ENCODE measurements around the gene PSMD7.
"Not testable (repeated sequence)": the region's sequence is repeated elsewhere in the genome, so short reads cannot be mapped to it uniquely, and the experiment has no call there.

PSMD7 gene

GRCh38 chr16:74309789-74310781 is 13.5 kb downstream of the PSMD7 start:
- peaks cover 37% of the 10 kb centered on the region for H3K36me3 ChIP-seq (ENCODE audit: control insufficient read depth, insufficient read depth, low read length)
- no peak overlapping the region for H3K27ac ChIP-seq (ENCODE audit: low read depth, low read length, severe bottlenecking)
- H3K9me3 ChIP-seq (ENCODE audit: control insufficient read depth, low read length) = no peaks in the 10 kb centered on the region
- H3K4me3 ChIP-seq (ENCODE audit: extremely low read depth, insufficient read depth, low read length, poor library complexity, severe bottlenecking) = no peak overlapping the region
- WGBS, 2 experiments (ENCODE audit: insufficient coverage in 2 of 2) = 65 to 68% methylated on average over 11 to 12 of the region's 15 CpGs
- no peaks in the 10 kb centered on the region for H3K4me1 ChIP-seq (ENCODE audit: control insufficient read depth, insufficient read depth, low read length, poor library complexity, severe bottlenecking)

GRCh38 chr16:74315059-74315458 is 18.4 kb downstream of the PSMD7 start:
- Histone ChIP-seq H3K9me3 (ENCODE audit: control insufficient read depth, low read length) (no peaks in the 10 kb centered on the region), H3K27ac (ENCODE audit: low read depth, low read length, severe bottlenecking) (no peak overlapping the region), H3K4me3 (ENCODE audit: extremely low read depth, insufficient read depth, low read length, poor library complexity, severe bottlenecking) (no peak overlapping the region), H3K4me1 (ENCODE audit: control insufficient read depth, insufficient read depth, low read length, poor library complexity, severe bottlenecking) (no peaks in the 10 kb centered on the region), H3K36me3 (ENCODE audit: control insufficient read depth, insufficient read depth, low read length) (peaks cover 5% of the 10 kb centered on the region)
- WGBS, 2 experiments (ENCODE audit: insufficient coverage in 2 of 2) = 94% methylated on average over 7 of the region's 7 CpGs

GRCh38 chr16:74320707-74321106 is 24.1 kb downstream of the PSMD7 start:
- H3K36me3 ChIP-seq (ENCODE audit: control insufficient read depth, insufficient read depth, low read length) = peaks cover 4% of the 10 kb centered on the region
- no peak overlapping the region for H3K4me3 ChIP-seq (ENCODE audit: extremely low read depth, insufficient read depth, low read length, poor library complexity, severe bottlenecking)
- H3K27ac ChIP-seq (ENCODE audit: low read depth, low read length, severe bottlenecking) = no peak overlapping the region
- WGBS, 2 experiments (ENCODE audit: insufficient coverage in 2 of 2) = 98 to 100% methylated on average over 5 to 6 of the region's 6 CpGs
- H3K4me1 ChIP-seq (ENCODE audit: control insufficient read depth, insufficient read depth, low read length, poor library complexity, severe bottlenecking) = no peaks in the 10 kb centered on the region
- no peaks in the 10 kb centered on the region for H3K9me3 ChIP-seq (ENCODE audit: control insufficient read depth, low read length)

GRCh38 chr16:74321356-74321755 is 24.7 kb downstream of the PSMD7 start:
- H3K4me3 ChIP-seq (ENCODE audit: extremely low read depth, insufficient read depth, low read length, poor library complexity, severe bottlenecking) = no peak overlapping the region

GRCh38 chr16:74322301-74322710 is 25.7 kb downstream of the PSMD7 start:
- 100% methylated on average over 1 to 4 of the region's 7 CpGs for WGBS, 2 experiments (ENCODE audit: insufficient coverage in 2 of 2)
- H3K4me3 ChIP-seq (ENCODE audit: extremely low read depth, insufficient read depth, low read length, poor library complexity, severe bottlenecking) = no peak overlapping the region
- no peak overlapping the region for H3K27ac ChIP-seq (ENCODE audit: low read depth, low read length, severe bottlenecking)
- peaks cover 19% of the 10 kb centered on the region for H3K36me3 ChIP-seq (ENCODE audit: control insufficient read depth, insufficient read depth, low read length)
- H3K9me3 ChIP-seq (ENCODE audit: control insufficient read depth, low read length) = no peaks in the 10 kb centered on the region
- no peaks in the 10 kb centered on the region for H3K4me1 ChIP-seq (ENCODE audit: control insufficient read depth, insufficient read depth, low read length, poor library complexity, severe bottlenecking)

More at GRCh38 chr16:74321356-74321755, 24.7 kb downstream of the PSMD7 start:
- Histone ChIP-seq H3K36me3 (ENCODE audit: control insufficient read depth, insufficient read depth, low read length) (peaks cover 11% of the 10 kb centered on the region), H3K27ac (ENCODE audit: low read depth, low read length, severe bottlenecking) (no peak overlapping the region), H3K9me3 (ENCODE audit: control insufficient read depth, low read length) (no peaks in the 10 kb centered on the region), H3K4me1 (ENCODE audit: control insufficient read depth, insufficient read depth, low read length, poor library complexity, severe bottlenecking) (no peaks in the 10 kb centered on the region)
- WGBS, 2 experiments (ENCODE audit: insufficient coverage in 2 of 2) = 100% methylated on average over 1 to 2 of the region's 2 CpGs

GRCh38 chr16:74324777-74325176 is 28.2 kb downstream of the PSMD7 start:
- H3K9me3 ChIP-seq (ENCODE audit: control insufficient read depth, low read length); H3K4me3 ChIP-seq (ENCODE audit: extremely low read depth, insufficient read depth, low read length, poor library complexity, severe bottlenecking); H3K27ac ChIP-seq (ENCODE audit: low read depth, low read length, severe bottlenecking); H3K4me1 ChIP-seq (ENCODE audit: control insufficient read depth, insufficient read depth, low read length, poor library complexity, severe bottlenecking): not testable (repeated sequence)
- 95 to 97% methylated on average over 4 of the region's 5 CpGs for WGBS, 2 experiments (ENCODE audit: insufficient coverage in 2 of 2)
- peaks cover 28% of the 10 kb centered on the region for H3K36me3 ChIP-seq (ENCODE audit: control insufficient read depth, insufficient read depth, low read length)

GRCh38 chr16:74325641-74326040 is 29.0 kb downstream of the PSMD7 start:
- H3K27ac ChIP-seq (ENCODE audit: low read depth, low read length, severe bottlenecking) = no peak overlapping the region
- H3K4me1 ChIP-seq (ENCODE audit: control insufficient read depth, insufficient read depth, low read length, poor library complexity, severe bottlenecking) = no peaks in the 10 kb centered on the region
- 90 to 93% methylated on average over 9 of the region's 10 CpGs for WGBS, 2 experiments (ENCODE audit: insufficient coverage in 2 of 2)
- H3K36me3 ChIP-seq (ENCODE audit: control insufficient read depth, insufficient read depth, low read length) = peaks cover 28% of the 10 kb centered on the region
- H3K4me3 ChIP-seq (ENCODE audit: extremely low read depth, insufficient read depth, low read length, poor library complexity, severe bottlenecking) = no peak overlapping the region
- no peaks in the 10 kb centered on the region for H3K9me3 ChIP-seq (ENCODE audit: control insufficient read depth, low read length)

GRCh38 chr16:74328346-74328745 is 31.7 kb downstream of the PSMD7 start:
- peaks cover 36% of the 10 kb centered on the region for H3K36me3 ChIP-seq (ENCODE audit: control insufficient read depth, insufficient read depth, low read length)

GRCh38 chr16:74332469-74332868 is 35.9 kb downstream of the PSMD7 start:
- H3K36me3 ChIP-seq (ENCODE audit: control insufficient read depth, insufficient read depth, low read length) = peaks cover 26% of the 10 kb centered on the region
- H3K4me3 ChIP-seq (ENCODE audit: extremely low read depth, insufficient read depth, low read length, poor library complexity, severe bottlenecking); H3K27ac ChIP-seq (ENCODE audit: low read depth, low read length, severe bottlenecking); H3K9me3 ChIP-seq (ENCODE audit: control insufficient read depth, low read length); H3K4me1 ChIP-seq (ENCODE audit: control insufficient read depth, insufficient read depth, low read length, poor library complexity, severe bottlenecking): not testable (repeated sequence)
- WGBS, 2 experiments (ENCODE audit: insufficient coverage in 2 of 2) = 93 to 97% methylated on average over 4 of the region's 8 CpGs

More at GRCh38 chr16:74328346-74328745, 31.7 kb downstream of the PSMD7 start:
- not testable (repeated sequence) for H3K4me3 ChIP-seq (ENCODE audit: extremely low read depth, insufficient read depth, low read length, poor library complexity, severe bottlenecking); H3K9me3 ChIP-seq (ENCODE audit: control insufficient read depth, low read length); H3K4me1 ChIP-seq (ENCODE audit: control insufficient read depth, insufficient read depth, low read length, poor library complexity, severe bottlenecking); H3K27ac ChIP-seq (ENCODE audit: low read depth, low read length, severe bottlenecking)
- 91 to 93% methylated on average over 7 to 8 of the region's 9 CpGs for WGBS, 2 experiments (ENCODE audit: insufficient coverage in 2 of 2)

- H3K27ac ChIP-seq (ENCODE audit: low read depth, low read length, severe bottlenecking); H3K9me3 ChIP-seq (ENCODE audit: control insufficient read depth, low read length); H3K4me3 ChIP-seq (ENCODE audit: extremely low read depth, insufficient read depth, low read length, poor library complexity, severe bottlenecking); H3K4me1 ChIP-seq (ENCODE audit: control insufficient read depth, insufficient read depth, low read length, poor library complexity, severe bottlenecking): not testable (repeated sequence)
- peaks cover 31% of the 10 kb centered on the region for H3K36me3 ChIP-seq (ENCODE audit: control insufficient read depth, insufficient read depth, low read length)
- WGBS, 2 experiments (ENCODE audit: insufficient coverage in 2 of 2) = no CpG with 5 or more reads among the region's 3 CpGs
Measured at GRCh38 chr16:74337506-74337905, 40.9 kb downstream of the PSMD7 start.

GRCh38 chr16:74339226-74339625 is 42.6 kb downstream of the PSMD7 start:
- H3K9me3 ChIP-seq (ENCODE audit: control insufficient read depth, low read length); H3K4me3 ChIP-seq (ENCODE audit: extremely low read depth, insufficient read depth, low read length, poor library complexity, severe bottlenecking); H3K4me1 ChIP-seq (ENCODE audit: control insufficient read depth, insufficient read depth, low read length, poor library complexity, severe bottlenecking); H3K27ac ChIP-seq (ENCODE audit: low read depth, low read length, severe bottlenecking): not testable (repeated sequence)
- 100% methylated on average over 5 of the region's 10 CpGs for WGBS, 2 experiments (ENCODE audit: insufficient coverage in 2 of 2)
- H3K36me3 ChIP-seq (ENCODE audit: control insufficient read depth, insufficient read depth, low read length) = peaks cover 43% of the 10 kb centered on the region

Data from mesodermal cell (in vitro differentiated cells).